ENCODE data around the gene B3GNT9.

B3GNT9 gene

DNA sequence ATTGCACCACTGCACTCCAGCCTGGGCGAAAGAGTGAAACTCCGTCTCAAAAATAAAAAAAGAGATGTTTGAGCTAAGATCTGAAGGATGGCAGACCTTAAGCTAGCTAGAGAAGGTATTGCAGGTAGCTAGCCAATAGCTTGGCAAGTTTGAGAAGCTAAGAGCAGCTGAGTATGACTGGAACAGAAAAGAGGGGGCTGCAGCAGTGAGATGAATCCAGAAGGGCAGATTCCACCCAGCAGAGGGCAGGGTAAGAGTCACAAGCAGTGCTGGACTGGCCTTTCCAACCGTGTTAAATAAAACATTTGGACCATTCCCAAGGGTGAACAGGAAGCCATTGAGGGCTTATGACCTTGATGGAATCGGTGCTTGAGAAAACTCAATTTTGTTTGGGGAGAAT lies 46.7 kb downstream of the B3GNT9 start:
- Histone ChIP-seq H3K9ac (ENCODE audit: low read depth in 1 of 2, low read length in 2 of 2) (no peak overlapping the region), H3K27me3 (ENCODE audit: control insufficient read depth in 2 of 2, insufficient read depth in 2 of 2, low read length in 2 of 2) (no peaks in the 10 kb centered on the region), H3K4me3 (ENCODE audit: low read length in 2 of 2) (no peak overlapping the region), H3K27ac (ENCODE audit: low read depth in 2 of 2, low read length in 2 of 2) (no peak overlapping the region), H3K4me1 (ENCODE audit: control insufficient read depth in 2 of 2, insufficient read depth in 2 of 2, low read length in 2 of 2) (peaks cover 1 to 6% of the 10 kb centered on the region in 2 donors), H3K36me3 (ENCODE audit: control insufficient read depth in 2 of 2, insufficient read depth in 2 of 2, low read length in 2 of 2) (peaks cover 8% of the 10 kb centered on the region in 2 donors), H3K9me3 (ENCODE audit: control insufficient read depth in 2 of 2, low read length in 2 of 2) (no peaks in the 10 kb centered on the region)

GRCh38 chr16:67101311-67102082 lies 49.3 kb downstream of the B3GNT9 start:
- H3K4me3 ChIP-seq (ENCODE audit: low read length in 2 of 2), result no peak overlapping the region
- peaks cover 12 to 15% of the 10 kb centered on the region in 2 donors for H3K36me3 ChIP-seq (ENCODE audit: control insufficient read depth in 2 of 2, insufficient read depth in 2 of 2, low read length in 2 of 2)
- H3K9me3 ChIP-seq (ENCODE audit: control insufficient read depth in 2 of 2, low read length in 2 of 2), result no peaks in the 10 kb centered on the region
- peaks cover 0 to 4% of the 10 kb centered on the region in 2 donors for H3K4me1 ChIP-seq (ENCODE audit: control insufficient read depth in 2 of 2, insufficient read depth in 2 of 2, low read length in 2 of 2)
- H3K27me3 ChIP-seq (ENCODE audit: control insufficient read depth in 2 of 2, insufficient read depth in 2 of 2, low read length in 2 of 2), result no peaks in the 10 kb centered on the region
- no peak overlapping the region for H3K27ac ChIP-seq (ENCODE audit: low read depth in 2 of 2, low read length in 2 of 2)
- no peak overlapping the region for H3K9ac ChIP-seq (ENCODE audit: low read depth in 1 of 2, low read length in 2 of 2)

GRCh38 chr16:67100569-67101310 lies 50.1 kb downstream of the B3GNT9 start:
- Histone ChIP-seq H3K27ac (ENCODE audit: low read depth in 2 of 2, low read length in 2 of 2) (no peak overlapping the region), H3K36me3 (ENCODE audit: control insufficient read depth in 2 of 2, insufficient read depth in 2 of 2, low read length in 2 of 2) (peaks cover 12 to 15% of the 10 kb centered on the region in 2 donors), H3K9me3 (ENCODE audit: control insufficient read depth in 2 of 2, low read length in 2 of 2) (no peaks in the 10 kb centered on the region), H3K4me1 (ENCODE audit: control insufficient read depth in 2 of 2, insufficient read depth in 2 of 2, low read length in 2 of 2) (peaks cover 0 to 4% of the 10 kb centered on the region in 2 donors), H3K27me3 (ENCODE audit: control insufficient read depth in 2 of 2, insufficient read depth in 2 of 2, low read length in 2 of 2) (no peaks in the 10 kb centered on the region), H3K4me3 (ENCODE audit: low read length in 2 of 2) (no peak overlapping the region), H3K9ac (ENCODE audit: low read depth in 1 of 2, low read length in 2 of 2) (no peak overlapping the region)

- peaks cover 15% of the 10 kb centered on the region in 2 donors for H3K36me3 ChIP-seq (ENCODE audit: control insufficient read depth in 2 of 2, insufficient read depth in 2 of 2, low read length in 2 of 2)
These were observed 52.2 kb downstream of the B3GNT9 start for GRCh38 chr16:67098599-67098998.

More at GRCh38 chr16:67098599-67098998, 52.2 kb downstream of the B3GNT9 start:
- Histone ChIP-seq H3K9me3 (ENCODE audit: control insufficient read depth in 2 of 2, low read length in 2 of 2) (no peaks in the 10 kb centered on the region), H3K27ac (ENCODE audit: low read depth in 2 of 2, low read length in 2 of 2) (no peak overlapping the region), H3K9ac (ENCODE audit: low read depth in 1 of 2, low read length in 2 of 2) (no peak overlapping the region), H3K4me3 (ENCODE audit: low read length in 2 of 2) (no peak overlapping the region), H3K27me3 (ENCODE audit: control insufficient read depth in 2 of 2, insufficient read depth in 2 of 2, low read length in 2 of 2) (no peaks in the 10 kb centered on the region), H3K4me1 (ENCODE audit: control insufficient read depth in 2 of 2, insufficient read depth in 2 of 2, low read length in 2 of 2) (no peaks in the 10 kb centered on the region)

All from mucosa of rectum (tissue), 2 donors.